Measurements from ENCODE around the gene MEI1.
A peak's percentile ranks its signal among the peaks of the same experiment; 100 is the strongest.
"Not testable (repeated sequence)": the region's sequence is repeated elsewhere in the genome, so short reads cannot be mapped to it uniquely, and the experiment has no call there.

Gene MEI1

GRCh38 chr22:41686890-41687289 is 12.4 kb upstream of the MEI1 start:
- H3K14ac ChIP-seq (ENCODE audit: low read length); H2BK12ac ChIP-seq (ENCODE audit: low read length); H2BK15ac ChIP-seq (ENCODE audit: low read length); H3K9ac ChIP-seq (ENCODE audit: low read depth, low read length, poor library complexity); DNase-seq (ENCODE audit: low spot score); H3K27ac ChIP-seq (replicated peaks; ENCODE audit: low read length); H3K4me2 ChIP-seq (ENCODE audit: insufficient read depth, low read length, poor library complexity, severe bottlenecking); H2AFZ ChIP-seq (ENCODE audit: low read length); H2AK5ac ChIP-seq (ENCODE audit: low read depth, low read length); H3K4me1 ChIP-seq (ENCODE audit: control insufficient read depth in 2 of 2, insufficient read depth in 1 of 2, low read depth in 1 of 2, low read length in 2 of 2); H3K9me3 ChIP-seq (replicated peaks in 1 of 2; ENCODE audit: control insufficient read depth in 2 of 2, insufficient read depth in 1 of 2, low read depth in 1 of 2, low read length in 2 of 2); H4K8ac ChIP-seq (ENCODE audit: low read depth, low read length); H2BK120ac ChIP-seq (ENCODE audit: low read depth, low read length); H4K91ac ChIP-seq (ENCODE audit: low read depth, low read length, poor library complexity); H3K27me3 ChIP-seq (ENCODE audit: control insufficient read depth in 3 of 3, insufficient read depth in 3 of 3, low read depth in 1 of 3, low read length in 3 of 3); H3K18ac ChIP-seq (ENCODE audit: low read length); H2BK5ac ChIP-seq (ENCODE audit: low read length); H3K4ac ChIP-seq (ENCODE audit: low read length); H3K23ac ChIP-seq (ENCODE audit: low read depth, low read length, poor library complexity): not testable (repeated sequence)
- H3K79me1 ChIP-seq (ENCODE audit: low read depth, low read length), result peaks cover 15% of the 10 kb centered on the region
- H3K4me3 ChIP-seq (ENCODE audit: low read length in 2 of 2), result peak overlapping the region in 1 of 2 donors; percentile 66
- WGBS, 2 donors (ENCODE audit: extremely low coverage in 2 of 2, insufficient read length in 2 of 2, insufficient replicate concordance in 1 of 2), result no CpG with 5 or more reads among the region's 11 CpGs
- H3K36me3 ChIP-seq (replicated peaks in 1 of 2; ENCODE audit: control insufficient read depth in 2 of 2, insufficient read depth in 2 of 2, low read length in 2 of 2), result peaks cover 0 to 14% of the 10 kb centered on the region in 2 donors

GRCh38 chr22:41687901-41688364 is 11.4 kb upstream of the MEI1 start:
- no peaks in the 10 kb centered on the region for H3K27me3 ChIP-seq (ENCODE audit: control insufficient read depth in 3 of 3, insufficient read depth in 3 of 3, low read depth in 1 of 3, low read length in 3 of 3)
- peaks cover 4 to 5% of the 10 kb centered on the region in 2 donors for H3K4me1 ChIP-seq (ENCODE audit: control insufficient read depth in 2 of 2, insufficient read depth in 1 of 2, low read depth in 1 of 2, low read length in 2 of 2)
- peak overlapping the region; percentile 93 for H2AFZ ChIP-seq (ENCODE audit: low read length)
- H2BK120ac ChIP-seq (ENCODE audit: low read depth, low read length), result no peak overlapping the region
- H4K8ac ChIP-seq (ENCODE audit: low read depth, low read length), result no peak overlapping the region
- no peak overlapping the region for H3K14ac ChIP-seq (ENCODE audit: low read length)
- no peak for DNase-seq (ENCODE audit: low spot score)
- H3K27ac ChIP-seq (replicated peaks; ENCODE audit: low read length), result no peak overlapping the region
- H3K18ac ChIP-seq (ENCODE audit: low read length), result no peak overlapping the region
- peaks cover 0 to 7% of the 10 kb centered on the region in 2 donors for H3K36me3 ChIP-seq (replicated peaks in 1 of 2; ENCODE audit: control insufficient read depth in 2 of 2, insufficient read depth in 2 of 2, low read length in 2 of 2)
- WGBS, 2 donors (ENCODE audit: extremely low coverage in 2 of 2, insufficient read length in 2 of 2, insufficient replicate concordance in 1 of 2), result no CpG with 5 or more reads among the region's 20 CpGs
- peak overlapping the region; percentile 80 for H3K9ac ChIP-seq (ENCODE audit: low read depth, low read length, poor library complexity)
- peak overlapping the region; percentile 66 to 85 for H3K4me3 ChIP-seq (ENCODE audit: low read length in 2 of 2)
- no peaks in the 10 kb centered on the region for H3K9me3 ChIP-seq (replicated peaks in 1 of 2; ENCODE audit: control insufficient read depth in 2 of 2, insufficient read depth in 1 of 2, low read depth in 1 of 2, low read length in 2 of 2)
- peak overlapping the region; percentile 83 for H3K4me2 ChIP-seq (ENCODE audit: insufficient read depth, low read length, poor library complexity, severe bottlenecking)
- no peak overlapping the region for H2BK12ac ChIP-seq (ENCODE audit: low read length)
- no peak overlapping the region for H4K91ac ChIP-seq (ENCODE audit: low read depth, low read length, poor library complexity)
- H2BK5ac ChIP-seq (ENCODE audit: low read length), result peak overlapping the region; percentile 82
- no peak overlapping the region for H3K4ac ChIP-seq (ENCODE audit: low read length)
- peak overlapping the region; percentile 84 for H2AK5ac ChIP-seq (ENCODE audit: low read depth, low read length)
- H3K79me1 ChIP-seq (ENCODE audit: low read depth, low read length), result peaks cover 9% of the 10 kb centered on the region
- no peak overlapping the region for H2BK15ac ChIP-seq (ENCODE audit: low read length)
- H3K23ac ChIP-seq (ENCODE audit: low read depth, low read length, poor library complexity), result no peak overlapping the region

- Histone ChIP-seq H2BK120ac (ENCODE audit: low read depth, low read length) (peak within 1 kb of the TSS; percentile 61), H3K4me1 (ENCODE audit: control insufficient read depth in 2 of 2, insufficient read depth in 1 of 2, low read depth in 1 of 2, low read length in 2 of 2) (peaks cover 4 to 5% of the 10 kb centered on the region in 2 donors), H3K4me3 (ENCODE audit: low read length in 2 of 2) (peak within 1 kb of the TSS; percentile 66 to 85), H3K18ac (ENCODE audit: low read length) (peak within 1 kb of the TSS; percentile 94), H4K91ac (ENCODE audit: low read depth, low read length, poor library complexity) (no peak within 1 kb of the TSS), H3K9me3 (replicated peaks in 1 of 2; ENCODE audit: control insufficient read depth in 2 of 2, insufficient read depth in 1 of 2, low read depth in 1 of 2, low read length in 2 of 2) (no peaks in the 10 kb centered on the region), H2BK12ac (ENCODE audit: low read length) (no peak within 1 kb of the TSS), H3K9ac (ENCODE audit: low read depth, low read length, poor library complexity) (peak within 1 kb of the TSS; percentile 80), H3K23ac (ENCODE audit: low read depth, low read length, poor library complexity) (peak within 1 kb of the TSS; percentile 97), H3K79me1 (ENCODE audit: low read depth, low read length) (peaks cover 9% of the 10 kb centered on the region), H3K36me3 (replicated peaks in 1 of 2; ENCODE audit: control insufficient read depth in 2 of 2, insufficient read depth in 2 of 2, low read length in 2 of 2) (peaks cover 3 to 12% of the 10 kb centered on the region in 2 donors), H3K27ac (replicated peaks; ENCODE audit: low read length) (peak within 1 kb of the TSS; percentile 79), H2BK5ac (ENCODE audit: low read length) (peak within 1 kb of the TSS; percentile 82), H2AK5ac (ENCODE audit: low read depth, low read length) (peak within 1 kb of the TSS; percentile 84), H2AFZ (ENCODE audit: low read length) (peak within 1 kb of the TSS; percentile 93), H3K4ac (ENCODE audit: low read length) (no peak within 1 kb of the TSS), H3K14ac (ENCODE audit: low read length) (peak within 1 kb of the TSS; percentile 90), H3K27me3 (ENCODE audit: control insufficient read depth in 3 of 3, insufficient read depth in 3 of 3, low read depth in 1 of 3, low read length in 3 of 3) (no peaks in the 10 kb centered on the region), H4K8ac (ENCODE audit: low read depth, low read length) (no peak within 1 kb of the TSS), H2BK15ac (ENCODE audit: low read length) (peak within 1 kb of the TSS; percentile 75), H3K4me2 (ENCODE audit: insufficient read depth, low read length, poor library complexity, severe bottlenecking) (peak within 1 kb of the TSS; percentile 83)
- peak; percentile 82 for DNase-seq (ENCODE audit: low spot score)
- no CpG with 5 or more reads among the region's 62 CpGs for WGBS, 2 donors (ENCODE audit: extremely low coverage in 2 of 2, insufficient read length in 2 of 2, insufficient replicate concordance in 1 of 2)
Observed at GRCh38 chr22:41688365-41689211, 10.7 kb upstream of the MEI1 start, which contains the start of gene SNU13. Gene SNU13, minus strand, starts transcription at chr22:41688867. Its CDS starts 71 bp downstream, at chr22:41688796.

GRCh38 chr22:41690476-41690875 is 8.8 kb upstream of the MEI1 start:
- no peak for DNase-seq (ENCODE audit: low spot score)
- WGBS, 2 donors (ENCODE audit: extremely low coverage in 2 of 2, insufficient read length in 2 of 2, insufficient replicate concordance in 1 of 2), result no CpG with 5 or more reads among the region's 3 CpGs
- H3K27me3 ChIP-seq (ENCODE audit: control insufficient read depth in 3 of 3, insufficient read depth in 3 of 3, low read depth in 1 of 3, low read length in 3 of 3), result no peaks in the 10 kb centered on the region
- H2AFZ ChIP-seq (ENCODE audit: low read length), result no peak overlapping the region
- no peak overlapping the region for H3K4me3 ChIP-seq (ENCODE audit: low read length in 2 of 2)
- no peaks in the 10 kb centered on the region for H3K9me3 ChIP-seq (replicated peaks in 1 of 2; ENCODE audit: control insufficient read depth in 2 of 2, insufficient read depth in 1 of 2, low read depth in 1 of 2, low read length in 2 of 2)
- peaks cover 9% of the 10 kb centered on the region for H3K79me1 ChIP-seq (ENCODE audit: low read depth, low read length)
- H2BK12ac ChIP-seq (ENCODE audit: low read length), result peak overlapping the region; percentile 44
- H3K27ac ChIP-seq (replicated peaks; ENCODE audit: low read length), result peak overlapping the region; percentile 17
- H4K8ac ChIP-seq (ENCODE audit: low read depth, low read length), result no peak overlapping the region
- H3K9ac ChIP-seq (ENCODE audit: low read depth, low read length, poor library complexity), result peak overlapping the region; percentile 25
- no peak overlapping the region for H2BK15ac ChIP-seq (ENCODE audit: low read length)
- H3K4ac ChIP-seq (ENCODE audit: low read length), result no peak overlapping the region
- H3K36me3 ChIP-seq (replicated peaks in 1 of 2; ENCODE audit: control insufficient read depth in 2 of 2, insufficient read depth in 2 of 2, low read length in 2 of 2), result peaks cover 8 to 26% of the 10 kb centered on the region in 2 donors
- no peak overlapping the region for H3K4me2 ChIP-seq (ENCODE audit: insufficient read depth, low read length, poor library complexity, severe bottlenecking)
- H3K18ac ChIP-seq (ENCODE audit: low read length), result no peak overlapping the region
- peak overlapping the region; percentile 50 for H4K91ac ChIP-seq (ENCODE audit: low read depth, low read length, poor library complexity)
- H2BK5ac ChIP-seq (ENCODE audit: low read length), result no peak overlapping the region
- H3K23ac ChIP-seq (ENCODE audit: low read depth, low read length, poor library complexity), result no peak overlapping the region
- peak overlapping the region; percentile 27 for H3K14ac ChIP-seq (ENCODE audit: low read length)
- no peak overlapping the region for H2BK120ac ChIP-seq (ENCODE audit: low read depth, low read length)
- H2AK5ac ChIP-seq (ENCODE audit: low read depth, low read length), result peak overlapping the region; percentile 61
- peaks cover 4 to 5% of the 10 kb centered on the region in 2 donors for H3K4me1 ChIP-seq (ENCODE audit: control insufficient read depth in 2 of 2, insufficient read depth in 1 of 2, low read depth in 1 of 2, low read length in 2 of 2)

Measured in neuronal stem cell (in vitro differentiated cells).